G401 (cell line): ENCODE measurements around the gene CHST10. TPM values are rescaled to one million over a fixed set of nuclear protein-coding genes. Genes with fewer than 3 reads are reported as not detected.
"Not testable (repeated sequence)": the region's sequence is repeated elsewhere in the genome, so short reads cannot be mapped to it uniquely, and the experiment has no call there.

Experiments
- DNase-seq: peaks from one replicate; pipeline ENCODE4 v3.0.0-alpha.2; 2015; ENCODE audit warnings: low spot score
- in situ Hi-C: cut with HindIII; loops from 2 replicates; pipeline ENCODE4 v1.10.0; 2016; ENCODE audit warnings: low sequenced_read_pairs, mixed read lengths
- total RNA-seq: library from RNA; depleted of rRNA; stranded (reverse); fragments of >200 nt; shearing (Covaris generic); gene quantifications from 2 replicates; pipeline ENCODE4 v1.2.3, GENCODE V29; 2014

Gene CHST10
- total RNA-seq, 1 experiment from 2014 or later: 23.6 TPM

DNA sequence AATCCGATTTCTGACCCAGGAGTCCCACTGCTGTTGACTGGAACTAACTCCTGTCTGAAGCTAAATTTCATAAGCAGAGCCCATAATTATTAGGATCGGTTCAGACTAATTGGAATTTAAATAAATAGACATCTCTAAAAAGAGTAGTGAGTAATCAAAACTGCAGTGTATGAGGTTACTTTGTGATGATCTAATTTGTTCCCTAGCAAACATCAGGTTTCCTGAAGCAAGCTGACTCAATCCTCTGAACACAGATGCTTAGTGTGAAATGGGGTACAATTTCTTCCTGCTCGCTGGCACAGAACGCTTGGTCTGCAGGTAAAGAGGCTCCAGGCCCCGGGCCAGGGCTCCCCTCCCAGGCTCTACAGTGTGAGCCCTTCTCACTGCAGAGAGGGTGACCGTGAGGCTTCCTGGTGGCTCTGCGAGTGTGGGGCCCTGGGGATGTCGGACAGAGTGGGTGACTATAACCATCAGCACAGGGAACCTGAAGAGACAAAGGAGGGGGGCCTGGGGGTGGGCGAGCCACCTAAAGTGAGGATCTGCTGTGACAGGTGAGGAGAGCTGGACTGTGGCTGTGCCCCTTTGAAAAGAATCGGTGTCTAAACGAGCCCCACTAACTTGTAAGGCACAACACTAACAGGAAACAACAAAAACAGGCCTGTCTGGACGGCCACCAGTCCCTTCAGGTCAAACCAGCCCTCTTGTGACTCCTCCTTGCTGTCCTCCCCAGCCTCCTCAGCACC lies 20.2 kb downstream of the CHST10 start:
- in situ Hi-C loops: no loop called here

DNA sequence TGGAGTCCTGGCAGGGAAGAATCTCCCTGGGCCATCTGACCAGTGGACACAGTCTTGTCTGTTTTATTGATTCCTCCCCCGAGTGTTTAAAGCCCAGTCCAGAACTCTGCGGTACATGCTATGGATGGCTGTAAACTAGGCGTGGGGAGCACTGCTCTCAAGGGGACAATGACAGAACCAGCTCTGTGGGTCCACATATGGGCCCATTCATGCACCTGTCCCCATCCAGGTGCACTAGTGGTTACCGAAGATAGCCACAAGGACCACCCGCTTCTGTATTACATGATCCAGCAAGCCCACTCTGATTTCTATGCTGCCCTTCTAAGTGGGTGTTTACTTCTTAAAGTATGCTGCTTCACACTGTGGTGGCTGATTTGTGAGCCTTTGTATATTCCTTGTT lies 21.0 kb downstream of the CHST10 start:
- in situ Hi-C loops: no loop called here
- DNase-seq: no peak

More for the DNA sequence above, 20.2 kb downstream of the CHST10 start:
- no peak for DNase-seq

DNA sequence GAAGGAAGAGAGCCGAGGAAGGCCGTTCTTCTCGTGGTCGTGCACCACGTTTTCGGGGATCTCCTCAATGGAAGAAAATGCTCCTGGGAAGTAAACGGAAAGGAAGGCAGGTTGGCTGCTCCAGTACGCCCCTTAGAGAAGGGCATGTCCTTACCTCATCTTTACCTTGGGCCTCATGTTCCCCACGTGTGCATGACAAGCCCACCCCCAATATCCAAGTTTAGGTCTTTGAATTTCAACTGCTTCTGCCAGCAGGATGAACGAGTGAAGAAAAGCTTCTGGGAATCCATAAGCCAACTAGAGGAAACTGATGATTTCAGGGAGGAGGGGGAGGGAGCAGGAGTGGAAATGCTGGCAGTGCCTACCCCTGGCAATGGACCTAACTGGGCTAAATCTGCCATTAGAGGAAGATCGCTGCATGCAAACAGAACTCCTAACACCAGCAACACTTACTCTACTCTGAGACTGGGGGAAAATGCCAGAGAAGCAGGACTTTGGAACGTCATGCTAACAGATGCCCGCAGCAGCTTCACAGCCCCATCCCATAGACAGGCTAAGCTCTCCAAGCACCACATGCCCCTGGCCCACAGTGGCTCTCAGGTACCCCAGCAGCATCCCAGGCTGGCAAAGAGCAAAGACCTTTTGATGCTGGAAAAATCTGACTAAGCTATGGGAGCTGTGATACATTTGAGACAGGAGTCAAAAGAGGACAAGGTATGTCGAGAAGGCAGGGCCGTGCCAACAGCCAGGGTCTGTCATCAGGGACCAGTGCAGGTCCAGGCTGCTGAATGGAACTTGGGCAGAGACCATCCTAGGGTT lies 21.7 kb downstream of the CHST10 start:
- in situ Hi-C loops: no loop called here

DNA sequence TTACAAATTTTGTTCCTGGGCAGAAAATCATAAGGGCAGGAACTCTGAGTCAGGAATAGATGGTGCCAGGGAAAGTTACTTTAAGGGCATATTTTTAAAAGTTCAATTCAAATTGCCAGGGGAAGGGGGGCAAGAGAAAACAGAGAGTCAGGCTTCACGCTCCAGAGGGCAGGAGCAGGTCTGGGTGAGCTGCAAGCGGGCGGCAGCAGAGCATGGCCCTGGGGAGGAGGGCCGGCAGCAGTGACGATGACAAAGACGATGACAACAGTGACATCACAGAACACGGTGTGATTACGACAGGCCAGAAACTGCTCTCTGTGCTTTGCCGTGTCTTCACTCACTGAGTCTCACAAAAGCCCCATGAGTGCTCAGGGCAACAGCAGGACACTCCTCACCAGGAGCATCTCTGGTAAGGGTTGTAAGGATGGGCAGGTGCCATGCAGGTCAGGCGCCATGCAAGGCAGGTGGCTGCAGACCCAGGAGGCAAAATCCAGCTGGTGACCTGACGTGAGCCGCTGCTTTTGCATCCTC lies 23.3 kb downstream of the CHST10 start:
- in situ Hi-C loops: no loop called here
- DNase-seq: no peak

More for the DNA sequence above, 21.7 kb downstream of the CHST10 start:
- DNase-seq: no peak

DNA sequence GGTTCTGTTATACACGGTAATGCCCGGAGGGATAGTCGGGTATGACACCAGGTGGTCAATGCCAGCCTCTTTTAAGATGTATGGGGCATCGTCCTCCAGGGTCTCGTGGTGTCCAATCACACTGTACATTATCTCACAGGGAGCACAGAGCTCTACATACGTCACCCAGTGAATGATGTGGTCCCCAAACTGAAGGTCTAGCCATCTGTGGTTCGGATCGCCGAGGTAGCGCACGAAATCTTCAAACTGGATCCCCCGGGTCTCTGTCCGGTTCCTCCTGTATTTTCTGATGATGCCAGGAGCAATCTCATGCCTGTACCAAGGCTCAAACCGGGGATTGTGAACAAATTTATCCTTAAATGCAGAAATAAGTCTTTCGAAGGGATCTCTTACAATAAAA lies 24.1 kb downstream of the CHST10 start:
- DNase-seq: no peak
- in situ Hi-C loops: no loop called here

DNA sequence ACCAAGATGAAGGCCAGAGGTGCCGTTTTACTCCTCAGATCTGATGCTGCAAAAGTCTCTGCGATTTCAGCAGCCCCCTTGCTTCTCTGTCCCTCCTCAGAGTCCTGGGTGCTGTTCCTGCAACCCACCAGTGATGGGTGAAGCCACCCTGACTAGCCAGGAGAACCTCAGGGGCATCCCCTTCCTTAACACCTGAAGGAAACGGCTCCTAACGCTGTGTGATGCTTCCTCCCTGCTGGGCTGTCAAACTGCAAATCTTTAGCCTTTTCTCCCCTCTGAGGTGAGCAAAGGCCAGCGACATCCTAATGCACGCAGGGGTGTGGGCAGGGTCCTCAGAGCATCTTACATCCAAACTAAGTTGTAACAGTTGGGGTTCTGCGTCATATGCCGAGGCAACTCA lies 24.8 kb downstream of the CHST10 start:
- in situ Hi-C loops: no loop called here

DNA sequence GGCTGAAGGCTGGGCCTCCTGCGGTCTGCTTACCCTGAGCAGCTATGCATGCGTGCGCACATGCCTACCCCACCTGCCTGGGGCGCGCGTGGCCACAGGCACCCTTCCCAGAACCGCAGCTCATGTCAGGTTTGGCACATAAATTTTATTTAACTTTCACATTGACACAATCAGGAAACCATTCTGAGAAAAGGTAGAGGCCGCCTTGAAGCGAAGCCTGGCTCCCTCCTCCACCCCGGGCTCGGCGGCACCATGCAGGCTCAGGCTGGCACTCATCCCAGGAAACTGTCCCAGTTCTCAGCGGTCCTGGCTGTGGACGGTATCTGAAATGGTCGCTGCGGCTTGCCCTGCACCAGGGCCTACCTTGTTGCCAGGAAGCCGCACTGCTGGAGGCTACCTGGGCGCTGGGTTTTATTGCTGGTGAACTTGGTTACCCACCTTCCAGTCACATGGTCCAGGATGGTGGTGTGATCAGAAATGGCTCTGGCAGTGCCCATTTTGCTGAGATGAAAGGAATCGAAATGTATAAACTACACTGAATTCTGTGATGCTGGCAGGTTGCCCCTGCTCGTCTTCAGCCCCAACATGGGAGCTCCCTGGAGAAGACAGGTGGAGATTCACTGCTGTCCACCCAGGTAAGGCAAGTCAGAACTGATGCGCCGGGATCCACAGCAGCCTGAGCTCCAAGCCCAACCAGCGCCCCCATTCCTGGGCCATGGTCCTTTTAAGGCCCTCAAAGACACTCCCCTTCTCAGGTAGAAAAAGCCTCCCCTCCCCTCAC lies 25.5 kb downstream of the CHST10 start:
- in situ Hi-C loops: no loop called here
- DNase-seq: peak; percentile 92

More for the DNA sequence above, 24.8 kb downstream of the CHST10 start:
- no peak for DNase-seq

DNA sequence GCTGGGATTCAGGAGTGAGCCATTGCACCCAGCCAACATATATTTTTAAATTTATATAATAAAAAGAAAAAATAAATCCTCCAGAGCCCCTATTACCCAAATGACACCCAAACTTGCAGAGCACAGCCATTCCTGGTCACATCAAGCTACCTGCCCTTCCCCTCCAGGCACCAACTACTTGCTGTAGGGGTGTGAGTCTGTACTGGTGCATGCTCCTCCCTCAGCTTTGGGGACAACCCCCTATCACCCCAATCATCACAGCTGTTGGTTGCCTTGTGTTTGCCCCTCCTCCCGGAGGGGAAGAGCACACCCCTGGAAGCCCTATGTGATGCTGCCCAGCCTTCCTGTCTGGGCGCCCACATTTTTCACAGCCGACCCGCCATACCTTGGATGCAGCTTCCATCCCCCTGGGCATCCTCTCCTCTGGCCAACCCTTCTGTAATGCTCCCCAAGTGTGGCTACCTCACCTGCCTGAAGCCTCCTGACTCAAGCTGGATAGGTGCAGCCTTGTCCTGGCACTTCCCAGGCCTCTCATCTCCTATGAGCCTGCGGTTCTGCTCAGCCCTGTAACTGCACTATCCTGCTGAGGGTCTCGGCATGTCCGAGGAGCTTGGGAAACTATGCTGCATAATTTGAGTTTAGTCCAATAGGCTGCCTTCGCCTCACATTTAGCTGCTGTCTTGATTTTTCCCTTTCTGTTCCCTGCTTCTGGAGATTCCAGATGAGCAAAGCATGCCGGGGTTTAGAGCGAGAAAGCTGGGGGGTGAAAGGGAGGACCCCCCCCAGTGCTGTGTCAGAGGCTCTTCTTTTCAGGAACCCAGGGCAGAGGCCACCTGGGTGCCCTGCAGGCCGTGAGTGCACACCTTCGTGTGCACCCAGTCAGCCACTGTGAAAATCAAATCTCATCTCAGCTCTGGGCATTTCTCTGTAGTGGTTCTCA lies 27.2 kb downstream of the CHST10 start:
- no peak for DNase-seq
- in situ Hi-C loops: no loop called here

DNA sequence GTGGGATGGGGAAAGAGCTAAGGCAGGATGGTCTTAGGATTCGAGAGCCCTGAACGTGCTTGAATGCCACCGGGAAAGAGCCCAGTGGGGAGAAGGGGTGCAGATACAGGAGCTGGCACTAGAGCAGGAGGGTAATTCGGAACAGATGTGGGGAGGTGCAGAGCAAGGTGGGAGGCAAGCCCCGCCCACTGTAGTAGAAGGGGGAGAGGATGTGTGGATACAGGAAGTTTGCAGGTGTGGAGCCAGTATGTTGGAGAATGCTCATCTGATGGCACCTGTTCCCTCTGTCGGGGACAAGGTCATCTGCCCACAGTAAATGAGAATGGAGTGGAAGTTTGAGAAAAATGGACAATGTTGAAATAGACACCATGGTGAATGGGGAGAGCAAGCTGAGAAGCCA lies 28.8 kb downstream of the CHST10 start:
- in situ Hi-C loops: no loop called here
- DNase-seq: no peak

DNA sequence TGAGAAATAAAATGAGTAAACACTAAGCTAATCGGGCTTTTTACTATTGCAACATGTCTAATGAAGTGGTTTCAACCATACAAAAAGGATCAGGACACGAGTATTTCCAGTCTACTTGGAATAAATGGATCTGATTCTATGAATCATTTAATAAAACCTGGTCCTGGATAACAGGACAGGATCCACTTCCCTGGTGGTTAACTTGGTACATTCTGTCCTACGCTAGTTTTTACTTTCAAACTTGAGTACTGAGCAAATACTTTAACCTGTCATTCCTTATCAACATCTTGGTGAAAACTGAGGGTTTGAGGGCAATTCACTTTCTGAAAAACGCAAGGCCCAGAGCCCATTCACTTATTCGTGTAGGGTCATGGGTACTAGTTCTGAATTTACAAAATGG lies 33.5 kb downstream of the CHST10 start:
- DNase-seq: no peak
- in situ Hi-C loops: no loop called here

DNA sequence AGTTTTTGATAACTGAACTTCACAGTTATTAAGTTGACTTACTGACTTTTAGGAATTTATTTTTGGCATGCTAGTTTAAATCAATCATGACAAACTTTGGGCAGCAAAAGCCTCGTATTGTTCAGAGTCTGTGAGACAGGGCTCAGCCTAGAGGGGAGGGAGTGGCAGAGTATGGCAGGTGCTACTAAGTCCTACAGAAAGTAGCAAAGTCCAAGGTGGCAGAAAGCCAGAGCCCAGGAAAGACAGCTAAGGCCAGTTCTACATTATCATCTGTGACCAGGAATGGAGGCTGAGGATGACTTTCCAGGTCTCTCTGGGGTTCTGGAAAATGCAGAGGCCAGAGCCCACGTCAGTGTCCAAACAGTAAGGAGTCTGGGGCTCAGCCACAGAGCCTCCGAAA lies 34.2 kb downstream of the CHST10 start:
- in situ Hi-C loops: no loop called here
- DNase-seq: no peak

DNA sequence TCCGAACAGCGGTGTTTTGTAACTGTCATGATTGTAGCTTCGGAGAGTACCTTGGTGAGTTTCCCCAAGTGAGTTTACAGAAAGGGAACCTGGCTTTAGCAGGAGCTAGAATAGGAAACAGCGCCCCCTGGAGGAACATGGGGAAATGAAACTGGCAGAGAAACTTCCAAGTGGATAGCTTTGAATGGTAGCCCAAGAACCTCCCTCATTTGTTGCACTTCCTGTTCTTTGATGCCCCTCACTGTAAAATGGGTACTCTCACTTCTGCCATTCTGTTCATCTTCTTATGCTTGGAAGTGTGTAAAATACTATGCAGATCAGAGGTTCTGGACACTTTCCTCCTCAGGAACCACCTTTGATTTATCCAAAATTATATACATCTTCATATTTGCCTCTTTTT lies 36.2 kb downstream of the CHST10 start:
- in situ Hi-C loops: no loop called here
- DNase-seq: peak; percentile 84

DNA sequence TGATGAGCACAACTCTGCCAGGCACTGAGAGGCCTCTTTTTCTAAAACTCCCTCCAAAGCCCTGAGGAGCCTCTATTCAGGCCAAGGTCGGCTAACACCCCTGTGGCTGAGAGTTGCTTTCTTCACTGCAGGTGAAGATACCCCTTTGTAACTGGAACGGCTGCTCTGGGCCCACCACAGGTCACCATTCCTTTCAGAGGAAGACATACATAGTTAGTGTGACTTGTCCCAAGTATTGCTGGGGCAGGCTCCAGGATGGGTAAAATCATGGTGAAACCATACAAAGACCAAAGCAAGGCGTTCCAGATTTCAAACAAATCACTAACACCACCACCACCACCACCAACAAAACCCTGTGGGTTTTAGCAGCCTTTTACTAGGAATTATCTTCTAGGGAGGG lies 36.8 kb downstream of the CHST10 start:
- in situ Hi-C loops: no loop called here

DNA sequence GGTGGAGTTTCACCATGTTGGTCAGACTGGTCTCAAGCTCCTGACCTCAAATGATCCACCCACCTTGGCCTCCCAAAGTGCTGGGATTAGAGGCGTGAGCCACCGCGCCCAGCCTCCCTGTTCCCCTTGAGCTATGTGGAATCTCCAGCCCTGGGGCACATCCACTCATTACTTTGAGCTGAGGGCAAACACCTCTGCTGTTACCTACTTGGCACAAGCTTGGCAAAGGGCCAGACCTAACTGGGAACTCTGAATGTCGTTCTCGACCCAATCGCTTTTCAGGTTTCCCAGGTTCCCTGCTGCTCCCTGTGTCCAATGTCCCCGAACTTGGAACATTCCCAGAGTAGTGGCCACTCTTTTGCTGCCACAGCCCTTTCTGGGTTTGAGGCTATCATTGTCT lies 40.6 kb downstream of the CHST10 start:
- in situ Hi-C loops: no loop called here

More for the DNA sequence above, 36.8 kb downstream of the CHST10 start:
- DNase-seq: no peak

DNA sequence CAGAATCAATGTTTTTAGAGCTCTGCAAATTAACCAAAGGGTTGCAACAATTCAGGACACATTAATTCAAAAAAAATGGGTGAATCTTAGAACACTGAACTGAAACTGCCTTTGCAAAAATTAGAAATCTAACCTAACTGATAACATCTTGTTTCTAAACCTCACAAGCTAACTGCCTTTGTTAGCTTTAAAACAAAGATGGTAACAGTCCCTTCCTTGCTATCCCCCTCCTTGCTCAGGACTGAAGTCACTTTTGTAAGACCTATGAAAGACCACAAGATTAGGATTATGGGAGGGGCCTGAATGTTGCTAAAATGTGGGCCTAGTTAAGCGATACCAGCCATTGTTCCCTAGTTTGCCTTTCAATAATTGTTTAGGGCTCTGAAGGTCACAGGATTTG lies 50.3 kb downstream of the CHST10 start:
- DNase-seq: no peak
- in situ Hi-C loops: no loop called here

More for the DNA sequence above, 40.6 kb downstream of the CHST10 start:
- no peak for DNase-seq

DNA sequence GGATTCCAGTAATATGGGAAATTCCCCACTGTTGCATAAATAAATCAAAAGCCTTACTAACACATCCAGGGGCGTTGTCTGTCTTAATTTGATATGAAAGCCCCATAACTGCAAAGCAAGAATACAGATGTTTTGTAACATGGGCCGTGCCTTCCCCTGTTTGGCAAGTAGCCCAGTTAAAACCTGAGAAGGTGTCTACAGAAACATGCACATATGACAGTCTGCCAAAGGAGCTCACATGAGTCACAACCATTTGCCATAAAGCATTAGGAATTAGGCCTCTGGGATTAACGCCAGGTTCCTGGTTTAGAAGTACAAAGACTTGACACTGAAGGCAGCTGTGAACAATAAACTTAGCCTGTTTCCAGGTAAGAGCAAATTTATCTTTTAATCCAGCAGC lies 52.0 kb downstream of the CHST10 start:
- no peak for DNase-seq
- in situ Hi-C loops: no loop called here

DNA sequence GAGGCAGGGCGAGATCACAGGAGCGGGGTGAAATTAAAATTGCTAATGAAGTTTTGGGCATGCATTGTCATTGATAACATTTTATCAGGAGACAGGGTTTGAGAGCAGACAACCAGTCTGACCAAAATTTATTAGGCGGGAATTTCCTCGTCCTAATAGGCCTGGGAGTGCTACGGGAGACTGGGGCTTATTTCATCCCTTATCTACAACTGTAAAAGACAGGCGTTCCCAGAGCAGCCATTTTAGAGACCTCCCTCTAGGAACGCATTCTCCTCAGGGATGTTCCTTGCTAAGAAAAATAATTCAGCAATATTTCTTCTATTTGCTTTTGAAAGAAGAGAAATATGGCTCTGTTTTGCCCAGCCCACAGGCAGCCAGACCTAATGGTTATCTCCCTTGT lies 55.2 kb downstream of the CHST10 start:
- in situ Hi-C loops, DNase-seq: not testable (repeated sequence)

DNA sequence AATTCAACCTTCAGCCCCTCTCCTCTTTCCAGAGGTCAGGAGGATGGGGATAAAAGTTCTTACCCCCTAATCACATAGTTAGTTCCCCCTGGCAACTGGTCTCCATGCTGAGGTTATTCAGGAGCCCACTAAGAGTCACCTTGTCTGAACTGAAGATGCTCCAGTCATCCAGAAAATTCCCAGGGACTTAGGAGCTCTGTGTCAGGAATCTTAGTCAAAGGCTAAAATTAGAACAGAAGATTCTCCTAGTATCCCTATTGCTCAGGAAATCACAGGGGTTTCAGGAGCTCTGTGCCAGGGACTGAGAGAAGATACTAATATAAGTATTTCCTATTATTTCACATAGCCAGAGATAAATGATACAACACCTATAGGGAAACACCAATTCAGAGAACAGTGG lies 57.9 kb downstream of the CHST10 start:
- in situ Hi-C loops: no loop called here

DNA sequence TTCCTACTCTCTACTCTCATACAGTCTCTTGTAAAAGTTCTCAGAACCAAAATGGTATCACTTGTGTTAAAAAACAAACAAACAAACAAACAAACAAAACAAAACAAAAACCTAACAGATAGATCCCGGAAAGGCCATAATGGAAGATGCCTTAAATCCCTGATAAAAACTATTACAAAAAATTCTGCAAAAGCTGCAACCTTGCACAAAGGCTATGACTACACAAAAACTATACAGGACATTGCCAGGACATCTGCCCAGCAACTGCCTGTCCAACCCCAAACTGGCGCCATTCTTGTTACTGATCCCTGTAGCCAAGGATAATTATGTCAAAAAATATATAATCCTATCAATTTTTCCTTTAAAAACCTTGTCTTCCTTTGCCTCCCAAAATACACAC lies 58.9 kb downstream of the CHST10 start:
- DNase-seq: no peak
- in situ Hi-C loops: no loop called here

More for the DNA sequence above, 57.9 kb downstream of the CHST10 start:
- DNase-seq: no peak
